Endothelial cell of umbilical vein (primary cell): Measurements from ENCODE around the gene NUDC.

ENCODE experiments used
- EZH2 ChIP-seq: IDR thresholded peaks from 2 replicates; pipeline ENCODE4 v1.6.1; 2012; ENCODE audit warnings: borderline replicate concordance, low read depth, mild to moderate bottlenecking, moderate library complexity, low read length, inconsistent platforms; ENCODE audit not compliant: severe bottlenecking
- JUN ChIP-seq: IDR thresholded peaks from 2 replicates; pipeline ENCODE4 v1.6.1; 2011; ENCODE audit warnings: borderline replicate concordance, low read depth; ENCODE audit not compliant: insufficient read length, insufficient read depth
- MYC ChIP-seq: IDR thresholded peaks from one replicate; pipeline ENCODE4 v1.6.1; 2011; ENCODE audit warnings: mild to moderate bottlenecking, low read depth, low read length
- POLR2A ChIP-seq: IDR thresholded peaks from 2 replicates; pipeline ENCODE4 v1.6.1; 2012; ENCODE audit warnings: low read depth, mild to moderate bottlenecking, control low read depth, low read length
- POLR2AphosphoS5 ChIP-seq: IDR thresholded peaks from 2 replicates; pipeline ENCODE4 v1.6.1; 2012; ENCODE audit warnings: low read depth, mild to moderate bottlenecking, control low read depth, low read length, moderate library complexity; ENCODE audit not compliant: insufficient read depth
- TF ChIP-seq, protein P1 (sequence below), 2 donors: IDR thresholded peaks; 1 replicate in 1 of 2; 2 replicates in 1 of 2; pipeline ENCODE4 v1.5.1; 2011; ENCODE audit warnings: low read length in 2 of 2, mild to moderate bottlenecking in 2 of 2, moderate library complexity in 2 of 2, control low read depth in 1 of 2, inconsistent platforms in 1 of 2, low read depth in 1 of 2; ENCODE audit not compliant: insufficient read depth in 1 of 2; ENCODE audit errors: extremely low read depth in 1 of 2
- TF ChIP-seq, protein P2 (sequence below): IDR thresholded peaks from 2 replicates; pipeline ENCODE4 v1.6.1; 2011; ENCODE audit not compliant: insufficient read depth, insufficient read length

DNA sequence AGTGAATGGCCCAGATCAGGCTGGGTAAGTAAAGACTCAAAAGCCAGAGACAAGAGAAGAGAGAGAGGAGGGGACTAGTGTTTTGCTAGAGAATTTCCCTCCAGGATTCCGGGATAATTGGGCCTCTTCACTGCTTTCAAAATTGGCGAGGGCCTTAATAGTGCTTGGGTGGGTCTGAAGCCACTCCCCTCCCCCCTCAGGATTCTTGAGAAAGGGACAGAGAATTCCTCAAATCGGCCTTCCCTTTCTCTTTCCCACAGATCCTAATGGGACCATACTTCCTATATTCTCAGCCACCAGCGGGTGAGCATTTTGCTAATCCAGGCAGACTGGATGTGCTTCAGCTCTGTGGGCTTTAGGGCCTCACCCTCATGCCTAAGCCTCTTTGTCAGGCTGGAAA lies 46.6 kb upstream of the NUDC start:
- TF ChIP-seq POLR2A = no peak
- TF ChIP-seq, protein P1, sequence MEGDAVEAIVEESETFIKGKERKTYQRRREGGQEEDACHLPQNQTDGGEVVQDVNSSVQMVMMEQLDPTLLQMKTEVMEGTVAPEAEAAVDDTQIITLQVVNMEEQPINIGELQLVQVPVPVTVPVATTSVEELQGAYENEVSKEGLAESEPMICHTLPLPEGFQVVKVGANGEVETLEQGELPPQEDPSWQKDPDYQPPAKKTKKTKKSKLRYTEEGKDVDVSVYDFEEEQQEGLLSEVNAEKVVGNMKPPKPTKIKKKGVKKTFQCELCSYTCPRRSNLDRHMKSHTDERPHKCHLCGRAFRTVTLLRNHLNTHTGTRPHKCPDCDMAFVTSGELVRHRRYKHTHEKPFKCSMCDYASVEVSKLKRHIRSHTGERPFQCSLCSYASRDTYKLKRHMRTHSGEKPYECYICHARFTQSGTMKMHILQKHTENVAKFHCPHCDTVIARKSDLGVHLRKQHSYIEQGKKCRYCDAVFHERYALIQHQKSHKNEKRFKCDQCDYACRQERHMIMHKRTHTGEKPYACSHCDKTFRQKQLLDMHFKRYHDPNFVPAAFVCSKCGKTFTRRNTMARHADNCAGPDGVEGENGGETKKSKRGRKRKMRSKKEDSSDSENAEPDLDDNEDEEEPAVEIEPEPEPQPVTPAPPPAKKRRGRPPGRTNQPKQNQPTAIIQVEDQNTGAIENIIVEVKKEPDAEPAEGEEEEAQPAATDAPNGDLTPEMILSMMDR (IDR thresholded peaks at IDR 0.05; ENCODE audit: extremely low read depth in 1 of 2, insufficient read depth in 1 of 2, low read depth in 1 of 2, low read length in 2 of 2) = no peak
- TF ChIP-seq POLR2AphosphoS5 = no peak
- TF ChIP-seq EZH2 = no peak
- TF ChIP-seq, protein P2, sequence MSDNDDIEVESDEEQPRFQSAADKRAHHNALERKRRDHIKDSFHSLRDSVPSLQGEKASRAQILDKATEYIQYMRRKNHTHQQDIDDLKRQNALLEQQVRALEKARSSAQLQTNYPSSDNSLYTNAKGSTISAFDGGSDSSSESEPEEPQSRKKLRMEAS = no peak
- no peak for TF ChIP-seq MYC
- no peak for TF ChIP-seq JUN
